LNCaP clone FGC (cell line): ENCODE results near the gene NLN.

Experiments
- DNase-seq: peaks from one replicate; pipeline ENCODE4 v3.0.0-alpha.2; 2011; ENCODE audit warnings: low read depth
- H3K4me3 ChIP-seq: 2 replicates; pipeline ENCODE4 v1.5.1; 2011; ENCODE audit warnings: mild to moderate bottlenecking, low read depth, low read length, control low read depth
- CTCF ChIP-seq: IDR thresholded peaks from 2 replicates; pipeline ENCODE4 v1.5.1; 2012; ENCODE audit warnings: mild to moderate bottlenecking; ENCODE audit not compliant: control insufficient read depth, insufficient read depth; ENCODE audit errors: extremely low read depth

Gene NLN

GRCh38 chr5:65695896-65696295, 26.1 kb upstream of the NLN start:
- no peak overlapping the region for H3K4me3 ChIP-seq
- TF ChIP-seq CTCF = no peak
- DNase-seq = no peak

GRCh38 chr5:65696892-65697291, 25.1 kb upstream of the NLN start:
- no peak for DNase-seq
- no peak for TF ChIP-seq CTCF
- no peak overlapping the region for H3K4me3 ChIP-seq

GRCh38 chr5:65699338-65699737, 22.7 kb upstream of the NLN start:
- DNase-seq = no peak
- no peak for TF ChIP-seq CTCF
- H3K4me3 ChIP-seq = no peak overlapping the region

GRCh38 chr5:65702036-65702435, 20.0 kb upstream of the NLN start:
- DNase-seq = no peak
- no peak overlapping the region for H3K4me3 ChIP-seq
- no peak for TF ChIP-seq CTCF

- no peak overlapping the region for H3K4me3 ChIP-seq
- no peak for TF ChIP-seq CTCF
- no peak for DNase-seq
These were observed 17.3 kb upstream of the NLN start for GRCh38 chr5:65704621-65705239.

GRCh38 chr5:65707663-65708062, 14.3 kb upstream of the NLN start:
- H3K4me3 ChIP-seq = no peak overlapping the region
- DNase-seq = no peak
- no peak for TF ChIP-seq CTCF

- H3K4me3 ChIP-seq = no peak overlapping the region
- no peak for DNase-seq
- no peak for TF ChIP-seq CTCF
These were observed 13.9 kb upstream of the NLN start for GRCh38 chr5:65708145-65708544.
